GM11168 (cell line): ENCODE results near the gene PPP1R9B.

Experiments used
- in situ Hi-C: fragments of 300-500 bp; cut with MboI; formaldehyde crosslinking; loops from one replicate; pipeline ENCODE4 v1.12.0; 2022; ENCODE audit warnings: low sequenced_read_pairs; ENCODE audit not compliant: unreplicated experiment

PPP1R9B gene

GRCh38 chr17:50096092-50096491, 54.4 kb downstream of the PPP1R9B start:
- in situ Hi-C loops: no loop called here

- in situ Hi-C loops: no loop called here
Observed at GRCh38 chr17:50095626-50096037, 54.8 kb downstream of the PPP1R9B start.

- in situ Hi-C loops: loop anchor here (5.0 kb wide), 1 partner anchor 58 kb away; no protein-coding TSS in a partner anchor
Observed at GRCh38 chr17:50094753-50095619, 55.5 kb downstream of the PPP1R9B start, which contains the start of gene PDK2. Gene PDK2 (plus strand): TSS chr17:50095351. CDS start chr17:50095436, 85 bp downstream.

GRCh38 chr17:50094243-50094752, 56.2 kb downstream of the PPP1R9B start:
- in situ Hi-C loops: loop anchor here (5.0 kb wide), 1 partner anchor 57 kb away; no protein-coding TSS in a partner anchor

GRCh38 chr17:50093807-50094206, 56.7 kb downstream of the PPP1R9B start:
- in situ Hi-C loops: loop anchor here (5.0 kb wide), 1 partner anchor 57 kb away; no protein-coding TSS in a partner anchor

- in situ Hi-C loops: loop anchor here (5.0 kb wide), 1 partner anchor 56 kb away; no protein-coding TSS in a partner anchor
Observed at GRCh38 chr17:50093246-50093645, 57.2 kb downstream of the PPP1R9B start.

- in situ Hi-C loops: loop anchor here (5.0 kb wide), 1 partner anchor 55 kb away; no protein-coding TSS in a partner anchor
Observed at GRCh38 chr17:50091918-50092285, 58.6 kb downstream of the PPP1R9B start.

- in situ Hi-C loops: loop anchor here (5.0 kb wide), 1 partner anchor 54 kb away; no protein-coding TSS in a partner anchor
Observed at GRCh38 chr17:50090971-50091917, 59.2 kb downstream of the PPP1R9B start.

- in situ Hi-C loops: loop anchor here (5.0 kb wide), 1 partner anchor 53 kb away; no protein-coding TSS in a partner anchor
Observed at GRCh38 chr17:50090071-50090470, 60.4 kb downstream of the PPP1R9B start.

GRCh38 chr17:50088952-50089825, 61.3 kb downstream of the PPP1R9B start:
- in situ Hi-C loops: no loop called here

GRCh38 chr17:50087912-50088405, 62.5 kb downstream of the PPP1R9B start:
- in situ Hi-C loops: no loop called here

GRCh38 chr17:50087246-50087911, 63.1 kb downstream of the PPP1R9B start:
- in situ Hi-C loops: no loop called here
